ENCODE results near the gene CXXC1.
A peak's percentile ranks its signal among the peaks of the same experiment; 100 is the strongest.

CXXC1 gene

GRCh38 chr18:50285631-50286321, 1.7 kb downstream of the CXXC1 start:
- ChIA-PET POLR2A (ENCODE audit: low non-redundant PET) (no interaction called here), CTCF (interaction anchor here (0.6 kb wide), 1 partner anchor 886 kb away, joined by 7 read pairs; no protein-coding TSS in a partner anchor)
- H3K27ac ChIP-seq = peak overlapping the region; percentile 91
- DNase-seq (ENCODE audit: low spot score) = no peak
- TF ChIP-seq, protein P1, sequence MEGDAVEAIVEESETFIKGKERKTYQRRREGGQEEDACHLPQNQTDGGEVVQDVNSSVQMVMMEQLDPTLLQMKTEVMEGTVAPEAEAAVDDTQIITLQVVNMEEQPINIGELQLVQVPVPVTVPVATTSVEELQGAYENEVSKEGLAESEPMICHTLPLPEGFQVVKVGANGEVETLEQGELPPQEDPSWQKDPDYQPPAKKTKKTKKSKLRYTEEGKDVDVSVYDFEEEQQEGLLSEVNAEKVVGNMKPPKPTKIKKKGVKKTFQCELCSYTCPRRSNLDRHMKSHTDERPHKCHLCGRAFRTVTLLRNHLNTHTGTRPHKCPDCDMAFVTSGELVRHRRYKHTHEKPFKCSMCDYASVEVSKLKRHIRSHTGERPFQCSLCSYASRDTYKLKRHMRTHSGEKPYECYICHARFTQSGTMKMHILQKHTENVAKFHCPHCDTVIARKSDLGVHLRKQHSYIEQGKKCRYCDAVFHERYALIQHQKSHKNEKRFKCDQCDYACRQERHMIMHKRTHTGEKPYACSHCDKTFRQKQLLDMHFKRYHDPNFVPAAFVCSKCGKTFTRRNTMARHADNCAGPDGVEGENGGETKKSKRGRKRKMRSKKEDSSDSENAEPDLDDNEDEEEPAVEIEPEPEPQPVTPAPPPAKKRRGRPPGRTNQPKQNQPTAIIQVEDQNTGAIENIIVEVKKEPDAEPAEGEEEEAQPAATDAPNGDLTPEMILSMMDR (conservative IDR thresholded peaks at IDR 0.05; ENCODE audit: low read depth) = no peak

DNA sequence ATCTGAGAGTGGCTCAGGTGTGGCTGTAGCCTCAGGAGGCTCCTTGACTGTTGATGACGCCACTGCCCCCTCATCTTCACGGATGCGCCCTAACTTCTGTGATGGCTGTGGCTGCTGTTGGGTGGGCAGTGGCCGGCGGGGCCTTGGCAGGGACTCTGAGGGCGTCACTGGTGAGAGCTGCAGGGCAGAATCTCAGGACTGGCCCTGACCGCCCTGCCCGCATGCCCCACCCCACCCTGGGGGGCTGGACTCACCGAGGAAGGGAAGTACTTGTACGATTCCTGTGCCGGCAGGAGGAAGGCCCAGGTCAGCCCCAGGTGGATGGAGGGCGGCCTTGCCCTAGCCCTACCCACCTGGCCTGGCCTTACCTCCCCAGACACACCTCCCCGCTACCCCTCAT, 2.4 kb downstream of the CXXC1 start:
- TF ChIP-seq, protein P1 (conservative IDR thresholded peaks at IDR 0.05; ENCODE audit: low read depth) = no peak
- ChIA-PET CTCF (no interaction called here), POLR2A (ENCODE audit: low non-redundant PET) (no interaction called here)
- H3K27ac ChIP-seq = peak overlapping the region; percentile 91
- no peak for DNase-seq (ENCODE audit: low spot score)

DNA sequence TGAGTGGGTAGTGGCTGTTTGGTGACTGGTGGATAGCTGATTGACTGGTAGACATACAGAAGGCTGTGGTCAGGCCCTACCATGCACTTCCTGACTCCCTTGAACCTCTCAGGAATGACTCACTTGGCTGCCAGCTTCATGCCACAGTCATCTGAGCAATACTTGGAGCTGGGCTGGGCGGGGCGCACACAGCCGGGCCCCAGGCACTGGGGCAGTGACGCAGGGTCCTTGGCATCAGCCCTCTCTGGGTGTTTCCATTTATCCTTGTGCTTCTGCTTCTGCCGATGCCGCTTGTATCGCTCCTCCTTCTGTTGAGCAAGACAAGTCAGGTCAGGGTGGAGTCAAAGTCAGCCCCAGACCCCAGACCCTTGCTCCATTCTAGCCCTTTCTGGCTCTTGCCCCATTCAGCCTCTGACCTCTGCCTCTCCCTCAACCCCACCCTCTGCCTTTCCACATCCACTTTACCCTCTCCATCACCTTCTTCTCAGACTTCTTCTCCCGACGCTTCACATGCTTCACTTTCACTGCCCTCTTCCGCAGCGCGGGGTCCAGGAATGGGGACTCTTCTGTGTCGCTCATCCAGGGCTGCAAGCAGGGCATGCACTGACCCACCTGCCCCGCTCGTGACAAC, 3.1 kb downstream of the CXXC1 start:
- ChIA-PET POLR2A (ENCODE audit: low non-redundant PET) (no interaction called here), CTCF (no interaction called here)
- peak overlapping the region; percentile 91 for H3K27ac ChIP-seq
- TF ChIP-seq, protein P1 (conservative IDR thresholded peaks at IDR 0.05; ENCODE audit: low read depth) = no peak
- peak; percentile 58 for DNase-seq (ENCODE audit: low spot score)

- ChIA-PET POLR2A (ENCODE audit: low non-redundant PET) (no interaction called here), CTCF (no interaction called here)
- peak overlapping the region; percentile 91 for H3K27ac ChIP-seq
- TF ChIP-seq, protein P1 (conservative IDR thresholded peaks at IDR 0.05; ENCODE audit: low read depth) = no peak
- no peak for DNase-seq (ENCODE audit: low spot score)
Measured at GRCh38 chr18:50283469-50284209, 3.9 kb downstream of the CXXC1 start.

DNA sequence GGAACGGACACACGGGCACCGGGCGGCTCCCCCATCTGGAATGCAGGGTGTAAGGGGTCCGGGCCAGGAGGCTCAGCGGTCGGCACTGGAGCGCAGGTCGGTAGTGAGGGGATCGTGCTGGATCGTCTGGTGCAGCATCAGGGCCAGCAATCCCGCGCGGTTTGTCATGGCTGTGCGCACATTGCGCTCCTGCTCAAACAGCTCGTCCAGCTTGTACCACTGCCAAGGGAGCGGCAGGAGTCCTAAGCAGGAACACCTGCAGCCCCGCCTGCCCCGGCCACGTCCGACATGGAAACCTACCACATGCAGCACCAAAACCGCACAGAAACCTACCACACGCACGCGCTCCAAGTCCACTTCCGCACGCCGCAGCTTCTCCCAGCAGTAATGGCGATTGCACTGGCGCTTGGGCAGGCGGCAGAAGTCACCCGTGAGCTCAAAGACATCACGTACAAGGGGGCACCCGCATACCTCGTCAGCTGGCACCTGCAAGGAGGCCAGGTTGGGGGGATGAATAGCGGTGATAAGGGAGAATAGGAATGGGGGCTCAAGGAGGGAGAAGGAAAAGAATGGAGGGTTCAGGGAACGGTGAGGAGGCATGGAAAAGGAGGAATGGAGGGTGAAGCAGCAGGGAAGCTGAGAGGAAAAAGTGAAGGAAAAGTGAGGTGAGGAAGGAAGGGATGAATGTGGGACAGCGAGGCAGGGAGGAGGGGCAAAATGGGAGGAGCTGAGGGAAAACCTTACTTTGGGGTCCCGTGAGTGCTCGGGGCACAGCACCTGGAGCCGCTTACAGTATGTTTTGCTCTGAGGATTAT, 4.8 kb downstream of the CXXC1 start:
- TF ChIP-seq, protein P1 (conservative IDR thresholded peaks at IDR 0.05; ENCODE audit: low read depth) = no peak
- peak overlapping the region; percentile 91 for H3K27ac ChIP-seq
- CTCF ChIA-PET = no interaction called here
- POLR2A ChIA-PET (ENCODE audit: low non-redundant PET) = no interaction called here
- DNase-seq (ENCODE audit: low spot score) = no peak

- TF ChIP-seq, protein P1 (conservative IDR thresholded peaks at IDR 0.05; ENCODE audit: low read depth) = no peak
- no peak for DNase-seq (ENCODE audit: low spot score)
- POLR2A ChIA-PET (ENCODE audit: low non-redundant PET) = no interaction called here
- H3K27ac ChIP-seq = peak overlapping the region; percentile 91
- CTCF ChIA-PET = no interaction called here
Measured at GRCh38 chr18:50281972-50282520, 5.4 kb downstream of the CXXC1 start.

All from RWPE1 (cell line).